Measurements from ENCODE around the gene PKD2. TPM values are rescaled to one million over a fixed set of nuclear protein-coding genes. Genes with fewer than 3 reads are reported as not detected.

PKD2 gene
- total and polyA plus RNA-seq, 2 of the 4 experiments (the other 2 are of a cell fraction) = 43.8 to 51.3 TPM

- dilution Hi-C loops (cut with HindIII; ENCODE audit: low sequenced_read_pairs, unreplicated experiment) = no loop called here
- H3K4me1 ChIP-seq (ENCODE audit: control insufficient read depth, insufficient read depth, low read length) = no peaks in the 10 kb centered on the region
- no peak overlapping the region for H2BK15ac ChIP-seq (ENCODE audit: low read depth, low read length)
- H3K36me3 ChIP-seq (ENCODE audit: control insufficient read depth, insufficient read depth, low read length) = no peaks in the 10 kb centered on the region
- no peak overlapping the region for H4K91ac ChIP-seq (ENCODE audit: insufficient read depth, low read depth, low read length)
- BruUV-seq (replicated peaks) = no TSS peak
- H4K5ac ChIP-seq (ENCODE audit: low read depth, low read length) = no peak overlapping the region
- H3K14ac ChIP-seq (replicated peaks; ENCODE audit: low read depth, low read length) = no peak overlapping the region
- ChIA-PET CTCF (no interaction called here), POLR2A (ENCODE audit: unreplicated experiment) (no interaction called here)
- no peak overlapping the region for H3K27ac ChIP-seq (ENCODE audit: insufficient read depth, low read length)
- no peak overlapping the region for H3K18ac ChIP-seq (ENCODE audit: low read depth, low read length)
- no peak overlapping the region for H2AK9ac ChIP-seq (replicated peaks; ENCODE audit: low read depth, low read length, poor library complexity)
- no peak overlapping the region for H2BK20ac ChIP-seq (ENCODE audit: low read depth, low read length)
- ATAC-seq (ENCODE audit: low read depth) (no peak), DNase-seq (no peak)
- H3K9ac ChIP-seq (ENCODE audit: low read depth, low read length) = no peak overlapping the region
- no peak overlapping the region for H2BK120ac ChIP-seq (ENCODE audit: low read depth, low read length)
- H3K9me1 ChIP-seq (ENCODE audit: insufficient read depth, low read length) = no peaks in the 10 kb centered on the region
- TF ChIP-seq RCOR1 (IDR thresholded peaks at IDR 0.05; ENCODE audit: insufficient replicate concordance, low read length) (no peak), BHLHE40 (IDR thresholded peaks at IDR 0.05; ENCODE audit: low read depth, low read length) (no peak), POLR2A (IDR thresholded peaks at IDR 0.05; ENCODE audit: low read depth, low read length) (no peak), MXI1 (IDR thresholded peaks at IDR 0.05; ENCODE audit: borderline replicate concordance, low read depth, low read length) (no peak), RAD21 (IDR thresholded peaks at IDR 0.05; ENCODE audit: low read length) (no peak), FOS (IDR thresholded peaks at IDR 0.05; ENCODE audit: low read depth, low read length) (no peak), MAZ (IDR thresholded peaks at IDR 0.05; ENCODE audit: borderline replicate concordance, low read depth, low read length) (no peak), SMC3 (IDR thresholded peaks at IDR 0.05; ENCODE audit: low read depth, low read length) (no peak), CTCF (conservative IDR thresholded peaks at IDR 0.05; ENCODE audit: low read depth, low read length) (no peak), MAFK (IDR thresholded peaks at IDR 0.05; ENCODE audit: low read depth, low read length) (no peak), ELK1 (IDR thresholded peaks at IDR 0.05; ENCODE audit: borderline replicate concordance, low read depth, low read length) (no peak), CHD1 (IDR thresholded peaks at IDR 0.05; ENCODE audit: low read depth, low read length) (no peak), CEBPB (IDR thresholded peaks at IDR 0.05; ENCODE audit: low read depth, low read length) (no peak), NFE2L2 (IDR thresholded peaks at IDR 0.05; ENCODE audit: low read depth, low read length) (no peak), USF2 (IDR thresholded peaks at IDR 0.05; ENCODE audit: low read depth, low read length) (no peak), RFX5 (IDR thresholded peaks at IDR 0.05; ENCODE audit: low read depth, low read length) (no peak)
- no peak overlapping the region for H2AFZ ChIP-seq (replicated peaks; ENCODE audit: low read length, poor library complexity)
- H3K4ac ChIP-seq (ENCODE audit: low read depth, low read length) = no peak overlapping the region
- H3K56ac ChIP-seq (ENCODE audit: extremely low read depth, insufficient read depth, low read length) = no peak overlapping the region
- in situ Hi-C loops (cut with MboI; ENCODE audit: low sequenced_read_pairs) = loop anchor here (10.0 kb wide), 1 partner anchor 115 kb away; no protein-coding TSS in a partner anchor
- H3K23ac ChIP-seq (ENCODE audit: low read depth, low read length) = no peak overlapping the region
- H2AK5ac ChIP-seq (ENCODE audit: low read depth, low read length) = no peak overlapping the region
- intact Hi-C loops (cut with micrococcal nuclease) = loop anchor here (5.0 kb wide), 2 partner anchors 37 to 242 kb away; partner anchors contain the start of gene PKD2
- no peaks in the 10 kb centered on the region for H3K79me1 ChIP-seq (ENCODE audit: low read depth in 1 of 2, low read length in 2 of 2)
- H3K4me2 ChIP-seq (ENCODE audit: low read depth, low read length) = no peak overlapping the region
- no peak overlapping the region for H2BK5ac ChIP-seq (ENCODE audit: low read depth, low read length, poor library complexity, severe bottlenecking)
- no peaks in the 10 kb centered on the region for H3K9me3 ChIP-seq (ENCODE audit: control insufficient read depth, insufficient read depth, low read length)
- no peak overlapping the region for H3K4me3 ChIP-seq (ENCODE audit: insufficient read depth, low read depth, low read length)
- no peaks in the 10 kb centered on the region; the same call in 1 of the 2 replicates for H3K27me3 ChIP-seq (ENCODE audit: control insufficient read depth, insufficient read depth, low read length)
- H4K20me1 ChIP-seq (ENCODE audit: insufficient read depth, low read length) = no peaks in the 10 kb centered on the region
- WGBS, 2 experiments (ENCODE audit: extremely low coverage in 2 of 2, insufficient read length in 1 of 2) = 100% methylated on average over 2 of the region's 2 CpGs; no CpG with 5 or more reads in 1 of the 2 experiments
- no peak overlapping the region for H4K8ac ChIP-seq (ENCODE audit: low read depth in 2 of 2, low read length in 2 of 2)
These were observed 37.3 kb upstream of the PKD2 start for GRCh38 chr4:87970121-87970520.

Measured in IMR-90 (cell line).